GM19372 (cell line): ENCODE results near the gene NEK10.
"Not testable (repeated sequence)": the region's sequence is repeated elsewhere in the genome, so short reads cannot be mapped to it uniquely, and the experiment has no call there.

Source experiments
- ATAC-seq: cut with Tn5 transposase; IDR thresholded peaks from one replicate; pipeline ENCODE4 v1.9.1; 2021; ENCODE audit warnings: mild to moderate bottlenecking, low read depth, moderate library complexity; ENCODE audit not compliant: unreplicated experiment

The NEK10 gene

GRCh38 chr3:27319847-27320526 is 49.2 kb downstream of the NEK10 start:
- ATAC-seq, result no peak

- no peak for ATAC-seq
These were observed 49.9 kb downstream of the NEK10 start for GRCh38 chr3:27319304-27319703.

DNA sequence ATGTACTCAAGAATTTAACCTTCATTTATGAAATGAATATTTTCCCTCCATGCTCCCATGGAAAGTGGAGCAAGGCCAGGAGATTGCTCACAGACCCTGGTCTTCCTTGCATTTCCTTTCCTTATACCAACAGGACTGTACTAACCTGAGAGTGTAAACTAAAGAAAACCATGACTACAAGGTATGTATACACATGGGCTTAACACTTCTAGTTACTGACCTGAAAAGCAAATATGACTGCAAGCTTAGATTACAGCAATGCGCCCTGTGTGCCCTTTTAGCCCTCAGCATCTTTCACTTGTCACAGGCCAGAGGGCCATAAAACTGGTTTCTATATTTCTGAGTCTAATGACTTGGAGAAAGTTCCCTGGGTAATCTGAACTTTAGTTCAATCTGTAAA is 52.1 kb downstream of the NEK10 start:
- no peak for ATAC-seq

DNA sequence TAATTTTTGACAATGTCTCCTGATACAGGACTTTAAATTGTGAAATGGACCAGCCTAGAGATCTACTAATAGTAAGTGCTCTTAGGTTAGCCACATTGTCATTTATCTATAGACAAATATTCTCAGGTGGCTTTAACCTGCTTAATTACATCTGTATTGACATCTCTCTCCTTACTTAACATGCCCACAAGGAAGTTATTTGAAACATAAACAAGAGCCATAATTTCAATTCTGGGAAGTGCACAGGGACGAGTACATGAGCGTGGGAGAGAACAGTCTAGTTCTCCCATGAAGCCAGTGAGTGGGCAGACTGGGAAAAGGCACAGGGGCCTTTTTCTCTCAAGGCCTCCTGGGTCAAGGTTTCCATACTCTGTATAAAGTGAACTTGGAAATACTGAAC is 54.2 kb downstream of the NEK10 start:
- no peak for ATAC-seq

DNA sequence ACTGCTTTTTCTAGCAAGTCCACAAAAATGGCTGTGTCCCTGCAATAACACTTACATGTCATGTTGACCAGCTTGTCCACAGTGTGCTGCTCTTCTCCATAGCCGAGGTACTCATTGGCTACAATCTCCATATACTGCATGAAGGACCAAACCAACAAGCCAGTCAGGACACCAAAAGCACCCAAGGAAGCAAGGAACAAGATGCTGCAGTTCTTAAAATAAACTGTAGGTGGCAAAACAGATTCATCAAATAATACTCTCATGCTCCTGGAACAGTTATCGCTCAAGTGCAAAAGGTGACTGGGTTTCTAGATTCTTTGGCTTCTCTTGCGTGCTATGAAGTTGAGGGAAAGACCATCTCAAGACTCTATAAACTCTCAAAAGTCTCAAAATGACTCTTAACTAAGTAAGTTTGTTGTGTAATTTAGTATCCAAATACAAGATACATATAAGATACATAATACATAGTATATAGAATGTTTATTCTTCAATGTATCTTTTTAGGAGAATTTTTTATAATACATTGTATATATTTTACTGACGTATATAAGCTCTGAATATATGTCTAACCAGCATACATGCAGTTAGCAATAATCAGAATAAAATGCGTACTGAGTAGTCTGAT is 57.0 kb downstream of the NEK10 start:
- peak; percentile 89 for ATAC-seq

DNA sequence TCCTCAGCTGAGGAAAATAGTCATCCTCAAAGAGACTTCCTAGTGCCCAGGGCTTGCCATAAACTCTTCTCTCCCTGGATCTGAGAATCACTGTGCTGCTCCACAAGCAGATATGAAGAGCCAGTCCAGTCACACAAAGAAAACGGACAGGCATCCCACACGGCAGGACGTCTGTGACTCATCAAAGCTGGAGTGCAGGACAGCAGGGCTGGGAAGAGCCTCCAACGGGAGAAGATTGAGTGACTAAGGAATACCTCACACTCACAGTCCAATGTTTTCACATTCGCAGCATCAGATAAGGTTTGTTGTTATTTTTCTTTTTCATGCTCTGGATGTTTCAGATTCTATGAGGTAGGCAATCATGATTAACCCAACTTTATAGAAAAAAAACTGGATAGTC is 57.8 kb downstream of the NEK10 start:
- no peak for ATAC-seq

DNA sequence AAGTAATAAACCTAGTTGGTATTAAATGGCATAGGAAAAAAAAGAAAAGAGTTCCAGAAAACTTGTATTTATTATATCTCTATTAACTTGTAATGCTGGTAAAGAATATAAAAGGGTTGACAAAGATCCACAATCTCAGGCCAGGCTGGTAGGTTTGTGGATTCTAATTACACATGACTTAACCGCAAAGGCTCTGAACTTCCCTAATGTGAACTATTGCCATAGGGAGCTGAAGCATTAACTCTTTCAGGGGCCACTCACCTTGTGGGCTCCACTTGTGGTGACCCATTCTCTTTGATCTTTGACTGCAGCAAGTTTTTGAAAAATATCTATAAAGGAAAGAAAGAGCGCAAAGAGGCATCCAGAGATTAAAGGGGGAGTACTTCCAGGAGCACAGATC is 58.5 kb downstream of the NEK10 start:
- no peak for ATAC-seq

- no peak for ATAC-seq
These were observed 61.6 kb downstream of the NEK10 start for GRCh38 chr3:27307566-27307965.

DNA sequence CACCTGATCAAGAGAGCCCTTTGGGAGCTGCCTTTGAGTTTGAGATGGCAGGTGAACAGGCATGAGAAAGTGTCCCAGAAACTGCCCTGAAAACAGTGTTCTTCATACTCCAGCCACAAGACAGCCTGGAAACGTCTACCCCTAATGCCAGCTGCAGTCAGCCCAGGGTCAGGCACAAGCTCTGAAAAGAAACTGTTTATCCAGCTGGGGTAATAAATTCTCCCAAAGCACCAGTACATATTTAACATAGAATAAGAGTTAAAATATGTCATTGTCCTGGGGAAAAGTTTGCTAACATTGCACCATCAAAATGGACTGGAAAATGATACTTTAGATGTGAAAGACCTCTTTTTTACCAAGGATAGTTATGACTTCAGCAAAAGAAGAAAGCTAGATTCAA is 66.3 kb downstream of the NEK10 start:
- no peak for ATAC-seq

DNA sequence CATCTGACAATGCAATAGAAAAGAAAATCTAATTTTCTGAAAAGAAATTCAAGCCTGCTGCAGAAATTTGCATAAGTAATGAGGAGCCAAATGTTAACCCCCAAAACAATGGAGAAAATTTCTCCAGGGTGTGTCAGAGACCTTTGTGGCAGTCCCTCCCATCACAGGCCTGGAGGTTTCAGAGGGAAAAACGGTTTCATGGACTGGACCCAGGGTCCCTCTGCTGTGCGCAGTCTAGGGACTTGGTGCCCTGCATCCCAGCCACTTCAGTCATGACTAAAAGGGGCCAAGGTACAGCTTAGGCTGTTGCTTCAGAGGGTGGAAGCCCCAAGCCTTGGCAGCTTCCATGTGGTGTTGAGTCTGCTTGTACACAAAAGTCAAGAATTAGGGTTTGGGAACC is 70.2 kb downstream of the NEK10 start:
- ATAC-seq, result not testable (repeated sequence)

- no peak for ATAC-seq
These were observed 75.2 kb downstream of the NEK10 start for GRCh38 chr3:27293939-27294338.

- no peak for ATAC-seq
These were observed 78.4 kb downstream of the NEK10 start for GRCh38 chr3:27290760-27291159.

GRCh38 chr3:27289769-27290413 is 79.3 kb downstream of the NEK10 start:
- no peak for ATAC-seq

GRCh38 chr3:27287052-27287451 is 82.1 kb downstream of the NEK10 start:
- no peak for ATAC-seq

- ATAC-seq, result not testable (repeated sequence)
These were observed 82.7 kb downstream of the NEK10 start for GRCh38 chr3:27286467-27286866.

DNA sequence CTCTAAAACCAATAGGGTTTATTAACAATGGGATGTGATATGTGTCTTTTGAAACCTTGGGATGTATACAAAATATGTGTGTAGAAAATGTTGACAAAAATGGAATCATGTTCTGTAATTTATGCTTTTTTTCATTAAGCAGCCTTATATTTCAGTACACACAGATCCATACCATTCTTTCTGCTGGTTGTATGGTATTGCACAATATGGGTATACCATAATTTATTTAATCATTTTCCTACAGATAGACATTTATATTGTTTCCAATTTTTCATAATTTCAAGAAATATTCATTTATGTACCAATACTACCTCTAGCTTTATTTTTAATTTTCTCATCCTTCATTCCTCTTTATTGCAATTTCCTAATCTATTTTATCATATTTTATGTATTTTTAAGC is 83.5 kb downstream of the NEK10 start:
- no peak for ATAC-seq

DNA sequence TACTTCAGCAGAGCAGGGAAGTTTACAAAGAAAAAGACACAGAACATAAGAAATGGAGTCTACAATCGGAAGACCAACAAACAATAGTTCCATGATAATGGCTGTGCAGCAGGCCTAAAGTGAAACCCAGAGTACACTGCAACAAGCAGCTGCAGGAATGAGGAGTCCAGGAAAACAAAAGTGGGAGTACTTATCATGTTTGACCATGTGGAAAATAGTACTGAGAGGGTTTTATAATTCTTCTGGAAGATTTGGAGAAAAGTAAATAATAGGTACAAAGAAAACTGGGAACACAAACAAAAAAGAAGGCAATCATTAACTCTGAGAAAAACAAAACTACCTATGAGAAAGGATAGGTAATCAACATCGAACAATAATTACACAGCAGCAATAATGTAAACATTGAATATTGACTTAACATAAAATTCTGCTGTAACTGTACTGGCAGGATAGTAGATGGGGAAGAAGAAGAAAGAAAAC is 87.5 kb downstream of the NEK10 start:
- ATAC-seq, result no peak

- no peak for ATAC-seq
These were observed 90.1 kb downstream of the NEK10 start for GRCh38 chr3:27279123-27279522.

DNA sequence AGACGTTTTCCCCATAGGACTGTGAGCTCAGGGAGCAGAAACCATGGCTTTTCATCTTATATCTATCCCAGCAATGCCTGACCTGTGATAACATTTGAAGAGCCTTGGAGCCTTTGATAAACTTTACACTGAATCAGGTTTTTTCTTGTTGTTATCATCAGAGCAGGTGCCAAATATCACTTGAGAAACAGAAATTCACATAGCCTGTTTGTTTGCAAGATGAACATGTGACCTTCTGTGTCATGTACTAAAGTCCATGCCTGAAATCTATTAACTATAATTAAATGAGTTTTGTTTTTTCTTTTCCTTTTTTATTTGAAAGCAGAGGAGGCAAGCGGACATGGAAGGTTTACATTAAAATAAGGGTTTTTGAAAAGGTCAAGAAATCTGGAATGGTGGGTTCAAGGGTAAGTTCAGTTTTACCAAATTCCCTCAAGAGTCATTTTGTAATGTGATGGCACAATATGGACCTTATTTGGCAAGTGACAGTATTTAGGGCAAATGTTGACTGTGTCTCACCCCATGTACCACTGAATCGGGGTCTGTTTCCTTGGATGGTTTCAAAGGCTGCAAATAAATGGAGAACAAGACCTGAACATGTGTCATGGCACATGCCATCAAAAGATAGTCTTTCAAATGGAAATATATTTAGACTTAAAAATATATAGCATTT is 90.7 kb downstream of the NEK10 start:
- ATAC-seq, result no peak

GRCh38 chr3:27275441-27275990 is 93.7 kb downstream of the NEK10 start:
- no peak for ATAC-seq

DNA sequence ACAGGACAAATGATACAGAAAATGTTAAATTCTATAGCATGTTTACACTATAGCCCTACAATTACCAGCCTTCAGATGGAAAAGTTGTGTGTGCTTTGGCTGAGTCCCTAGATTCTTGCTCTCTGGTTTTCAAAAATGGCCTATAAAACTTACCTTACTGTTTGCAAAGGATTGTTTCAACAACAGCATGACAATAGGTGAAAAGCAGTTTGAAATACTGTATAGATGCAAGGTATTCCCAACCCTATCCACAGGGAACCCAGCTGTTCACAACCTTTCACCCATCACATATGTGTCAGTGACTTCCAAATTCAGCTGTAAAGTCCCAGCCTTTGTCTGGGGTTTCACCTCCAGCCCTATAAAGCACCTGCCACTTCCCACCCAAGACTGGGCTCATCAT is 97.3 kb downstream of the NEK10 start:
- no peak for ATAC-seq
